NCI-H2227 (cell line): Measurements from ENCODE around the gene SPO11.

Source experiments
- DNase-seq: peaks from one replicate; lab custom pipeline; 2025; ENCODE audit not compliant: unreplicated experiment; lab: John Stamatoyannopoulos, UW

Gene SPO11

GRCh38 chr20:57309544-57310115 is 20.0 kb upstream of the SPO11 start:
- DNase-seq = no peak

GRCh38 chr20:57310821-57311514 is 18.6 kb upstream of the SPO11 start:
- DNase-seq = no peak

GRCh38 chr20:57312138-57312537 is 17.5 kb upstream of the SPO11 start:
- no peak for DNase-seq

DNA sequence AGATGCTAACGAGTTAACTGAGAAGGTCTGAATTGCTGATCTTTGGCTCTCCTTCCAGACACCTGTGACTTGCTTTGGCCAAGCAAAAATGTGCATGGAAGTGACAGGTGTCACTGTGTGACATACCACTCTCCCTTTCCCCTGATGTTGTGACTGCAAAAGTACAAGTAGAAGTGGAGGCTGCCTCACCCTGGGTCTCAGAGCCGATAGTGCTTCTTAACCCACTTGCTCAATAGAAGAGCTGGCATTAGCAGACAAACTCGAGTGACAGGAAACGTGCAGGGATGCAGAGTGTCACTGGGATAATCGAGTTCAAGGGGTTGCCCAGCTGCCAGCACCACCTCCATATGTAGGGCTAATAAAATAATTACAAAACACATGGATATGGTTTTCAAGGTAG is 16.4 kb upstream of the SPO11 start:
- DNase-seq = no peak

GRCh38 chr20:57313951-57314350 is 15.7 kb upstream of the SPO11 start:
- no peak for DNase-seq

DNA sequence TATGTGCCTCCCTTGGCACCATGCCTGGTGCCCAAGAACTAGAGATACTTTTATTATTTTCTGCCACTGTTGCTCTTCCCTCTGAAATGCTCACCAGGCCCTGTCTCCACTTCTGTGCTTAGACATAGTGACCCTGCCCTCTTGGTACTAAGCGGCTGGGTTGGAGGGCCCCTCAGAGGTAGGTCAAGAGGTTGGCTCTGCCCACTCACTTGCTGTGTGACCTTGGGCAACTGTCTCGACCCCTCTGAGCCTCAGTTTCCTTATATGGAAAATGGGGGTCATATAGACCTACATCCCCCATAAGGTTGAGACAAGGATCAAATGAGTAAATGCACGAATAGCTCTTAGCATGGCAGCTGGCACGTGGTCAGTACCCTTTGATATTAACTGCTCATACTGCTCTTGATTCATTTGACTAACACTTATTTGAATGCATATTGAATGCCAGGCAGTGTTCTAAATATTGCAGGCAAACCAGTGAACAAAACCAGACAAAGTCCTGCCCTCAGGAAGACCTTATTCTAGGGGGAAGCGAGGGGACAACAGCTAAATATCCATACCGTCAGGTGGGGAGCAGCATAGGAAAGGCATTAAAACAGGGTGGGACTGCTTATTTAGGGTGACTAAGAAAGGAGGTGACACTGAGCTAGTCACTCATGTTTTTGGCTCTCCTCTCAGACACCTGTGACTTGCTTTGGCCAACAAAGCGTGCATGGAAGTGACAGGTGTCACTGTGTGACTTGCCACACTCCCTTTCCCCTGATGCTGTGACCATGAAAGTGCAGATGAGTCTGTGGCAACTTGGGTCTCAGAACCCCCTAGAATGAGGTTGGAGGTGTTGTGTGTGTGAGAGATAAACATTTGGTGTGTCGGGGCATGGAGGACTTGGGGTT is 14.3 kb upstream of the SPO11 start:
- DNase-seq = no peak

- DNase-seq = no peak
These were observed 13.6 kb upstream of the SPO11 start for GRCh38 chr20:57315976-57316480.

GRCh38 chr20:57316795-57317201 is 12.8 kb upstream of the SPO11 start:
- DNase-seq = no peak

- no peak for DNase-seq
These were observed 12.3 kb upstream of the SPO11 start for GRCh38 chr20:57317316-57317788.

DNA sequence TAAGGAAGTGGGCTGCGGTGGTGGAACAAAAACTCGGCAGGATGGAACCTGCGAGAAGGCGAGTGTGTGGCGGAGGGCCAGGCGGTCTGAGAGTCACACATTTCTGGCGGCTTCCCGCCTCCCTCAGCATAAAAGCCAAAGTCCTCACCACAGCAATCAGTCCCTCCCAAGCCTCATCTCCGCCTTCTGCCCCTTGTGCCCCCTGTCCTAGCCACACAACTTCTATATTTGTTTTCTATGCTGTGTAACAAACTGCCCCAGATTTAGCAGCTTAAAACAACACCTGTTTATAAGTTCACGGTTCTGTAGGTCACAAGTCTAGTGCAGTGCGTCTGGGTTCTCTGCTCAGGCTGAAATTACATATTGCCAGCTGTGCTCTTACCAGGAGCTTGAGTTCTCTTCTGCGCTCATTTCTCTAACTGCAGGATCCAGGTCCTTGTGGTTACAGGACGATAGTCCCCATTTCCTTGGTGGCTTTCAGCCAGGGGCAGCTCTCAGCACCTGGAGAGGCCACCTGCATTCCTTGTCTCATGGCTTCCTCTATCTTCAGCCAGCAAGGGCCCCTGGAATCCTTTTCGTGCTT is 11.7 kb upstream of the SPO11 start:
- no peak for DNase-seq

GRCh38 chr20:57319584-57319983 is 10.0 kb upstream of the SPO11 start:
- no peak for DNase-seq

DNA sequence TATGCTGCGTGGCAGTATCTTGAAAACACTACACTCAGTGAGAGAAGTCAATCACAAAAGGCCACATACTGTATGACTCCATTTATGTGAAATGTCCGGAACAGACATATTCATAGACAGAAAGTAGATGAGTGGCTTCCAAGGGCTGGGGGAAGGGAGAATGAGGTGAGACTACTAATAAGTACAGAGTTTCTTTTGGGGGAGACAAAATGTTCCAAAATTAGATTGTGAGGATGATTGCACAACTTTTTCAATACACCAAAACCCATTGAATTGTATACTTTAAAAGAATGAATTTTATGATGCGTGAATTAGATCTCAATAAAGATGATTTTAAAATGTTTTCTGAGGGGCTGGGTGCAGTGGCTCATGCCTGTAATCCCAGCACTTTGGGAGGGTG is 9.2 kb upstream of the SPO11 start:
- DNase-seq = no peak

- no peak for DNase-seq
These were observed 8.5 kb upstream of the SPO11 start for GRCh38 chr20:57321142-57321541.

- no peak for DNase-seq
These were observed 7.1 kb upstream of the SPO11 start for GRCh38 chr20:57322476-57322875.

GRCh38 chr20:57323034-57323433 is 6.6 kb upstream of the SPO11 start:
- DNase-seq = no peak

DNA sequence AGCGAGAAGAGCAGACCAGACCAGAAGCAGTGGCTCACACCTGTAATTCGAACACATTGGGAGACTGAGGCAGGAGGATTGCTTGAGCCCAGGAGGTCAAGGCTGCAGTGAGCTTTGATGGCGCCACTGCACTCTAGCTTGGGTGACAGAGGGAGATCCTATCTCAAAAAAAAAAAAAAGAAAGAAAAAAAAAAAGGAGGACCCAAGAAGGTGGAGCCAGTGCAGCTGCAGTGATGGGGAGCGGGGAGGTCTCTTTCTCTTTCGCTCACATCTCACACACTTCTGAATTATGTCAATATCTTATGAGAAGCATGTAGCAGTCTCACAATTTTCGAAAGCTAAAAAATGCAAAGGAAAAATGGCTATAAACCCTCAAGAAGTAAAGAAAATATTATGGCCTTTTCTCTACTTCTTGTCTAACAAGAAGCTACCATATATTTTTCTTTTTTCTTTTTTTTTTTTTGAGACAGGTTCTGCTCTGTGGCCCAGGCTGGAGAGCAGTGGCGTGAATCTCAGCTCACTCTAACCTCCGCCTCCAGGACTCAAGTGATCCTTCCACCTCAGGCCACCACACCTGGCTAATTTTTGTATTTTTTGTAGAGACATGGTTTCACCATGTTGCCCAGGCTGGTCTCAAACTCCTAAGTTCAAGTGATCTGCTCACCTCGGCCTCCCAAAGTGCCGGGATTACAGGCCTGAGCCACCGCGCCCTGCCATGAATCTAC is 3.8 kb upstream of the SPO11 start:
- DNase-seq = no peak

- no peak for DNase-seq
These were observed 2.7 kb upstream of the SPO11 start for GRCh38 chr20:57326667-57327455.

DNA sequence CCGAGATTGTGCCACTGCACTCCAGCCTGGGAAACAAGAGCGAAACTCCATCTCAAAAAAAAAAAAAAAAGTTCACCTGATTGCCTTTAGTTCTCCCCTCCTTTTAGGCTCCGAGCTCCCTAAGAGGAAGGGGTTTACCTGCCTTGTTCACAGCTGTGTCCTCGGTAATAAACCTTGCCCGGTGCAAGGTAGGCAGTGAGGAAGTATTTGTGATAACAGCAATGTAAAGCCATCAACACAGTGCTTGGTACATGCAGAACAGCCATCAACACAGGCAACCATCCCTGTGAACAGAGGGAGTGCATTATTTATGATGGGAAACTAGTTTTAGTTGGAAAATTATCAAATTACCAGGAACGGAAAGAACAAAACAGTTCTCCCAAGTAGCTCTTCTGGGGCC is 1.8 kb upstream of the SPO11 start:
- no peak for DNase-seq

DNA sequence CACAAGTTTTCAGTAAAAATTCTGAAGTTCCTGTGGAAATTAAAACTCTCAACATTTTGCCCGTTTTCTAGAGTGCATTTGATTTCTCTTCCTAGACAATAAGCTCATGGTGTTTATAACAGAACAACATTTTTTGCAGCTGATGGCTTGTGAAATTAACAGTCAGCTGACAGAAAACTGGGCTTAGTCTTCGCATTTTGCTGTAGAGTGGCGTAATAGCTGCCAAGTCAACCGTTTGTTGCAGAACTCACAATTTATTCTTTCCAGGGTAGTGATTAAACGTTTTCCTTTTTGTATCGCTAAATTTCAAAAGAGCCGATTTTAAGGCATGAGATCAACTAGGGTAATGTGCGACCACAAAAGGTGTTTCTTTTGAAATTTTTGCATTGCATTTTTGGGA is 1.4 kb downstream of the SPO11 start:
- no peak for DNase-seq
